GM04503 (cell line): ENCODE results near the gene NPSR1.

ENCODE experiments used
- DNase-seq: peaks from one replicate; pipeline ENCODE4 v3.0.0-alpha.2; 2012; ENCODE audit warnings: low read depth

The NPSR1 gene

DNA sequence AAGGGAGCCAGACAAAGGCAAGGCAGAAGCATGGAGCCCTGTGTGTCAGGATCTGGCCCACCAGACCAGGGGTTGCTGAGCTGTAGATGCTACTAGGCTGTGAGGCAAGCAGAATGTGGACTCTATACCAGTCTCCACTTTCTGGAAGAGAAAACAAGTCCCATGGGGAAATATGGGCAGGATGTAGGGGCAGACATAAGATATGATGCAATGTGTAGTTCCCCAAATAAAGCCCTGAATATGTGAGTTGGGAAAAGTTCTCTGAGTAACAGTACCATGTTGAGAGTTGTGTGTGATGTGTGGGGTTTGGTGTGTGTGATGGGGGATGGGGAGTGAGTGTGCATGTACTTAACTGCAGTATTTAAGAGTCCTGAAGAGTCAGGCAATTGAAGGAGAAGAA is 62.3 kb downstream of the NPSR1 start:
- DNase-seq: no peak

GRCh38 chr7:34723338-34723737 is 65.3 kb downstream of the NPSR1 start:
- DNase-seq: no peak

- no peak for DNase-seq
These were observed 66.0 kb downstream of the NPSR1 start for GRCh38 chr7:34723866-34724490.

- DNase-seq: no peak
These were observed 68.2 kb downstream of the NPSR1 start for GRCh38 chr7:34726221-34726620.

DNA sequence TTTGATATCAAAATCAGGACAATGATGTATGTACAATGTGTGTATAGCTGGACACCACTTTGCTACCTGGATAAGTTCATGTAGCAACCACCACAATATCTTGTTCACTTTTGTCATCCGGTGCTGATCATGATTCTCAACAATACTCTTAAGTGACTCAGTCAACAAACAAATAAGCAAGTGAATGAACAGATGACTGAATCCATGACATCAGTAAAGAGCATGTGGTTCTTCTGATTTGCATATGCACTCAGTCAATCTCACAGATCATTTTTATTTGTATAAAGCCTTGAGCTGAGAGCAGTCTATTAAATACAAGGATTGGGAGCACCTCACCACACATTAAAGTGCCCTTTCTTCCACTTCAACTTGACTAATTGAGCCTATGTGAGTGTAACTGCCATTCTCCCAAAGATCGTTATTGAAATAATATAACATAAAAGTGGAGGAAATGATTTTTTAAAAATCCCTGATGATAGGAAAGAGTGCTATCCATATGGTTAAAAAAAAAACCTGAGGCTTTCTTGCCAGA is 69.5 kb downstream of the NPSR1 start:
- no peak for DNase-seq

GRCh38 chr7:34728156-34728555 is 70.1 kb downstream of the NPSR1 start:
- no peak for DNase-seq

- no peak for DNase-seq
These were observed 76.8 kb downstream of the NPSR1 start for GRCh38 chr7:34734771-34735170.

- DNase-seq: no peak
These were observed 77.5 kb downstream of the NPSR1 start for GRCh38 chr7:34735526-34735925.

- DNase-seq: no peak
These were observed 81.8 kb downstream of the NPSR1 start for GRCh38 chr7:34739651-34740300.

DNA sequence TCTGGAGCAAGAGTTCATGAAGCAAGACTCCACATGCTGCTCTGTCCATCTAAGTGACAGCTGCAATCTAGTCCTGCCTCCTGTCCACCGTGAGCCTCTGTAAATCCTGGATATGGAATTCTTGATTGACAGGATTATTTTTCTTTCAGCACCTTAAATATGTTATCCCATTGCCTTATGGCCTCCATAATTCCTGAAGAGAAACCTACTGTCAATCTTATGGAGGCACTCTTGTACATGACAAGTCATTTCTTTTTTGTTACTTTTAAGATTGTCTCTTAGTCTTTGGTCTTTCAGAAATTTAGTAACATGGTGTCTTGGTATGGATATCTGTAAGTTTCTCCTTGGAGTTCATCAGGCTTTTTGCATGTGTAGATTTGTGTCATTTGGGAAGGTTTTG is 82.8 kb downstream of the NPSR1 start:
- DNase-seq: no peak

DNA sequence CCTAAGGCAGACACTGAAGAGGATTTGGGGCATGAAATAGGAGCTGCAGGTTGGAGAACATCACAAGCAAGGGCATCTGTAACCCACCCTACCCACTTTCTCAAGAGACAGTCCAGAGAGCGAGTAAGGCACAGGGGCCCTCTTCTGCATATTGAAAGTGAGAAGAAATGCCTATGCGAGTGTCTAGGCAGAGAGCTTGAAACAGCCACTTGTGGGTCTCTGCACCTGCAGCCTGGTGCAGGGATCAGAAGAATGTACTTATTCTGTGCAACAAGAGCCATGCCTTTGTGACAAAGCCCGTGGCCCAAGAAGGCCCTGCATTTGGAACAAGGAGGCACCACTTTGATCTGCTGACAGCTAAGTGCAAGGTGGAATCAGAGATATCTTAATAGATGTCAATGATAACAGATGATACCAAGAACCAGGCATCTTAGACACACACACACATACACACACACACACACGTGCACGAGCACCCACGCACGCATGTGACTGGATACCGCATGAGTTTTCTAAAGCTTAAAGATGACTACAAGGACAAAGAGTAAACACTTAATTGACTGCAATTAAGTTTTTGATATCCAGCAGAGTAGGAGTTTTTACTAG is 89.3 kb downstream of the NPSR1 start:
- no peak for DNase-seq

- DNase-seq: peak; percentile 59
These were observed 90.1 kb downstream of the NPSR1 start for GRCh38 chr7:34747867-34748727.

GRCh38 chr7:34748728-34749089 is 90.7 kb downstream of the NPSR1 start:
- DNase-seq: no peak

- no peak for DNase-seq
These were observed 91.4 kb downstream of the NPSR1 start for GRCh38 chr7:34749446-34749845.

DNA sequence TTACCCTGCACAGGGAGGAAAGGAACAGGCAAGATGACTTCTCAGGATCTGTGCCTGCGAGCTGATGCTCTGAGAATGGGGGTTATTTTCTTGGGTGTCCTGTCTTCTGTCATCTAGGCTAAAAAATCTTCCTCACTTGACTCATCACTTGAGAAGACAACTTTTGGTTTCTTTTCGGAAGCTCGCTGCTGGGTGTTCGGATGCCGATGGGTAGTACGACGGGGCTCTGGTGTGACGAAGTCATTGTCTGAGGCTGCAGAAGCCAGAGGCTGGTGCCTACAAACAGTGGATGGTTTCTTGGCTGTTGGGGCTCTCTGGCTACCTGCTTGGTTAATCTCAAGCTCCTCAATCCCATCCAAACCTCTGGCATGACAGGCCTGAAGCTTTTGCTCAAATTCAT is 92.2 kb downstream of the NPSR1 start:
- no peak for DNase-seq

DNA sequence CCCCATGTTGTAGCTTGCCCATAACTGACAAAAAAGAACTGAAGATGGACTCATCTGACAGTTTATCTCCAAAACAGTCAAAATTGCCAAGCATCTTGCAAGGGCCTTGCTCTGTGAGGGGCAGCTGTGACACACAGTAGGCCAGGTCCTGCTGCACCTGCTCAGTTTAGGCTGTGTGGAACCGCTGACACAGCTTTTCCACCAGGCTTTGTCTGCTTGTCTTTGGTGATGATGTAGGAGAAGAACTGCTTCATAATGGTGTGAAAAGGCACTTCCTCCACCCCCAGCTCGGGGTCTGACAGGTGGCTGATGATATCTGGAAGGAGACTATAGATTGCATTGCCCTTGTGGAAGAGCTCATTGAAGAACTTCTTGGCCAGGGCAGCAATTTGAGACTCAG is 92.6 kb downstream of the NPSR1 start:
- no peak for DNase-seq

DNA sequence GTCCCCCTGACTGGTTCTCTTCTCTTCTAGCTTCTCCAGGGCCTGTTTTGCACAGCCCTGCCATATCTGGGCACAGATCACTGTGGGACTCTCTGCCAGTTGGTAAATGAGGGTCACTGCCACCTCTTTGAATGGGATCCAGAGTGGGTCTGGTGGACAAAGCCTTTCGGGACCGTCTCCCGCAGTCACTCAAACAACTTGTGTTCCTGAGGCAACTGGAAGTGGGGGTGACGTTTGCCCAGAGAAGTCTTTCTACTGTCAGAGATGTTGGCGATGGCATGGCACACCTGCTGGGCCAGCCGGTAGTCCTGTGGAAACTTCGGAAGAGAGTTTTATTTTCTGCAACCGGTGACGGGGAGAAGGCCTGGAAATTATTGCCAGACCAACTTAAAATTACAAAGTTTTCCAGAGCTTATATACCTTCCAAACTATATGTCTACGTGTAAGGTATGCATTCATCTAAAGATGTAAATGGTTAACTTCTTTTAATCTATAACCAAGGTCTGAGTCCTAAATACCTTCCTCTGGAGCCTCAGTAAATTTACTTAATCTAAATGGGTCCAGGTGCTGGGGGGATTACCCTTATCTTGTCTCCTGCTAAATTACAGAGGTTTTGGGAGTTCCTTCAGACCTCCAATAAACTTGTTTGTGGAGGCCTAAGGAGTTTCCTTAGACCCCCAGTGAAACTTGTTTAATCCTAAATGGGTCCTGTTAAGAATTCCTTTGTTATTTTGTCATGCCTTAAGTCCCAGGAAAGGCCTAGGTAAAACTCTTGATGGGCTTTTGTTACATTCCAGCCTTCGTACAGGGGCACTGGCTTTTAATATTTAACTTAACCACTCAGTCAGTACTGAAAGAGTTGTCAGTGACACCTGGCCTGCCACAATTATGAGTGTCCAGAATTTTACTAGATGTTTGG is 94.0 kb downstream of the NPSR1 start:
- no peak for DNase-seq

DNA sequence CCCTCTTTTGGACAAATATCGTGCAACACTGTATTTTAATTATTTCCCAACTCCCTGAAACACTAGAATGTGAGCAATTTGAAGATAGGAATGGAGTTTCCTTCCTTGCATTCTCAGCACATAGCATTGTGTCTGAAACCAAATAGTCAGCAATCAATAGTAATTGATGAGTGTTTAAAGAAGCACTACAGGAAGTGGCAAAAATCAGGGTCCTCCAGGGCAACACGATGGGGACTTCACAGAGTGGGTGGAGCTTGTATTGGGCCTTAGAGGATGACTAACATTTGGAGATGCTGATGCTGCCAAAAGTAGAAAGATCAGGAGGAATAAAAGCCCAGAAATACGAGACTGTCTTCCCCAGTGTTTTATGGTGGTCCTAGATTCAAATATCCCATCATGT is 94.9 kb downstream of the NPSR1 start:
- no peak for DNase-seq

DNA sequence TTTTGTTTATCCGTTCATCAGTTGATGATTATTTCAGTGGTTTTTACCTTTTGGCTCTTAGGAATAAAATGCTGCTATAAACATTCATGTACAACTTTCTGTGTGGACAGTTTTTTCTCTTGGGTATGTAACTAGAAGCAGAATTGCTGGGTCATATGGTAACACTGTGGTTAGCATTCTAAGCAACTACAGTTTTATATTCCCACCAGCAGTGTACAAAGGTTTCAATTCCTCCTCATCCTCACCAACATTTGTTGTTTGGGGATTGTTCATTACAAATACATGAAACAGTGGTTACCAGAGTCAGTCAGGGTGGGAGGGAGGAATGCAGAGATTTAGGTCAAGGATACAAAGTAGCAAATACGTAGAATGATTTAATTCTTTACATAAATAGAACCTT is 97.0 kb downstream of the NPSR1 start:
- no peak for DNase-seq

DNA sequence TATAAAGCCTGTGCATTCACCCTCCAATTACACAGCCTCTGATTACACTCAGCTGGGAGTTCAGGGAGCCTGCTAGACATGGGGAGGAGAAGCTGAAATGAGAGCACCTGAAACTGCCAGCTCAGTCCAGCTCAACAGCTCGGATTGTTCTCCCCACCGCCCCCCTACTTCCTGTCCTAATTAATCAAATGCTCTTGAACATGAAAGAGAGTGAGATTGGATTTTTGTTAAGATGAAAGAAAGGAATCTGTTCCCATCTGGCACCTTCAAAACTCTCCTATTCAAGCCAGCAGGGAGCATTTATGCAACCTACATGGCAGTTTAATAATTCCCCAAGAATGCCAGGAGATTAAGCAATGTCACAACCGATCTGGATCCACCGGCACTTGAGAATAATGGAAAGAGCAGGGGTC is 98.0 kb downstream of the NPSR1 start:
- no peak for DNase-seq

DNA sequence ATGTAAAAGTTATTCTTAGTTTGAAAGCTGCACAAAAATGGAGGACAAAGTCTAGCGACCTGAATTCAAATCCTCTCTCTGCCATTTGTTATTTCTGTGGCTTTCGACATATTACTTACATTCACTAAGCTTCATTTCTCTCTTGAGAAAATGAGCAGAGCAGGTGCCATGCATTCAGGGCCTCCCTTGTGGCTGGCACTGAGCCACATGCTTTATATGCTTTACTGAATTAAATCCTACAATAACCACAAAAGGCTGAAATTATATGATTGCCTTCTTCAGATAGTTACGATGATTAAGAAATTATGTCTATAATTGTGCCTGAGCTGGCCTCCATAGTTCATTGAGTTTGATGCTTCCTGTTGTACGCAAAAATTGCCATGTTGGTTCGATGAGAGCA is 98.7 kb downstream of the NPSR1 start:
- no peak for DNase-seq
